NCI-H446 treated with DMSO at 0.1 percent for 48 hours (cell line): ENCODE measurements around the gene TCF25.

Experiments used
- DNase-seq: peaks from one replicate; lab custom pipeline; 2025; lab: John Stamatoyannopoulos, UW

Gene TCF25

GRCh38 chr16:89946515-89946914, 73.1 kb downstream of the TCF25 start:
- no peak for DNase-seq

- no peak for DNase-seq
These were observed 75.8 kb downstream of the TCF25 start for GRCh38 chr16:89949121-89949742.

GRCh38 chr16:89949756-89950155, 76.4 kb downstream of the TCF25 start:
- no peak for DNase-seq

GRCh38 chr16:89951509-89951908, 78.1 kb downstream of the TCF25 start:
- no peak for DNase-seq

GRCh38 chr16:89952049-89952448, 78.7 kb downstream of the TCF25 start:
- no peak for DNase-seq

GRCh38 chr16:89952551-89952950, 79.2 kb downstream of the TCF25 start:
- DNase-seq = no peak

- no peak for DNase-seq
These were observed 80.4 kb downstream of the TCF25 start for GRCh38 chr16:89953671-89954406.

GRCh38 chr16:89954462-89954861, 81.1 kb downstream of the TCF25 start:
- no peak for DNase-seq

- no peak for DNase-seq
These were observed 81.8 kb downstream of the TCF25 start for GRCh38 chr16:89955001-89955685.

GRCh38 chr16:89956505-89957215, 83.3 kb downstream of the TCF25 start:
- DNase-seq = no peak

- DNase-seq = no peak
These were observed 83.9 kb downstream of the TCF25 start for GRCh38 chr16:89957216-89957785.

- no peak for DNase-seq
These were observed 84.7 kb downstream of the TCF25 start for GRCh38 chr16:89958068-89958467.

GRCh38 chr16:89958596-89958995, 85.2 kb downstream of the TCF25 start:
- no peak for DNase-seq

- no peak for DNase-seq
These were observed 87.6 kb downstream of the TCF25 start for GRCh38 chr16:89960966-89961365.
